H1 (cell line): ENCODE measurements around the gene ZSCAN16. TPM values are rescaled to one million over a fixed set of nuclear protein-coding genes. Genes with fewer than 3 reads are reported as not detected.

Experiments
- CTCF ChIA-PET: fragments of 300-600 bp; sonication (Branson Sonifier 250); formaldehyde crosslinking; loops from one replicate; lab custom pipeline; 2021; ENCODE audit not compliant: partially characterized antibody; lab: Charles Lee
- POLR2A ChIA-PET: fragments of 300-600 bp; sonication (Branson Sonifier 250); formaldehyde crosslinking; loops from one replicate; lab custom pipeline; 2021; ENCODE audit warnings: inconsistent platforms; ENCODE audit not compliant: partially characterized antibody; lab: Charles Lee
- DNase-seq, 2 experiments: peaks; one replicate each; pipeline versions ENCODE4 v3.0.0 to v3.0.0-alpha.2; 2010 to 2022; ENCODE audit warnings: low spot score in 2 of 2, low read depth in 1 of 2, mixed read lengths in 1 of 2
- FAIRE-seq: peaks from 2 replicates; lab custom pipeline; 2011; peaks lifted over from hg19 to GRCh38; lab: Jason Lieb, UNC
- H2AFZ ChIP-seq: 2 replicates; pipeline ENCODE4 v1.8.1; 2012; ENCODE audit warnings: low read length, inconsistent platforms
- H2AK5ac ChIP-seq: 2 replicates; pipeline ENCODE4 v1.6.1; 2013; ENCODE audit warnings: low read depth, low read length
- H2BK120ac ChIP-seq: replicated peaks from 2 replicates; pipeline ENCODE3; 2013; ENCODE audit warnings: low read depth, low read length, inconsistent platforms
- H2BK12ac ChIP-seq: 2 replicates; pipeline ENCODE4 v1.6.1; 2013; ENCODE audit warnings: low read depth, low read length
- H2BK15ac ChIP-seq: 2 replicates; pipeline ENCODE4 v1.6.1; 2013; ENCODE audit warnings: low read length
- H2BK20ac ChIP-seq: 2 replicates; pipeline ENCODE4 v1.6.1; 2013; ENCODE audit warnings: low read length
- H2BK5ac ChIP-seq: 2 replicates; pipeline ENCODE4 v1.6.1; 2013; ENCODE audit warnings: low read depth, low read length
- H3K14ac ChIP-seq: 2 replicates; pipeline ENCODE4 v1.6.1; 2013; ENCODE audit warnings: inconsistent platforms; ENCODE audit not compliant: insufficient read length
- H3K18ac ChIP-seq: 2 replicates; pipeline ENCODE4 v1.6.1; 2013; ENCODE audit warnings: low read length; ENCODE audit errors: extremely low read depth
- H3K23ac ChIP-seq: 2 replicates; pipeline ENCODE4 v1.6.1; 2013; ENCODE audit warnings: inconsistent platforms; ENCODE audit not compliant: insufficient read length
- H3K23me2 ChIP-seq: 2 replicates; pipeline ENCODE4 v1.6.1; 2013; ENCODE audit warnings: low read depth, low read length
- H3K27ac ChIP-seq: 2 replicates; pipeline ENCODE4 v1.6.1; 2011; ENCODE audit warnings: low read depth, low read length, inconsistent platforms
- H3K27me3 ChIP-seq, 4 experiments: replicated peaks in 1 of 4; 1 replicate in 1 of 4; 2 replicates in 3 of 4; pipeline versions ENCODE4 v1.6.1 to v1.8.1; 2011 to 2013; ENCODE audit warnings: low read length in 3 of 4, mild to moderate bottlenecking in 3 of 4, inconsistent platforms in 2 of 4, mixed read lengths in 2 of 4, moderate library complexity in 1 of 4; ENCODE audit not compliant: control insufficient read depth in 3 of 4, insufficient read depth in 3 of 4; ENCODE audit errors: extremely low read depth in 1 of 4
- H3K36me3 ChIP-seq, 4 experiments: 2 replicates each; pipeline versions ENCODE4 v1.6.1 to v1.8.1; 2011 to 2013; ENCODE audit warnings: mild to moderate bottlenecking in 4 of 4, low read length in 3 of 4, moderate library complexity in 2 of 4, control low read depth in 1 of 4, inconsistent platforms in 1 of 4; ENCODE audit not compliant: insufficient read depth in 4 of 4, control insufficient read depth in 2 of 4
- H3K4ac ChIP-seq: replicated peaks from 2 replicates; pipeline ENCODE3; 2013; ENCODE audit warnings: low read length, low read depth, mixed read lengths, inconsistent platforms; ENCODE audit not compliant: insufficient read length
- H3K4me1 ChIP-seq, 4 experiments: replicated peaks in 1 of 4; 1 replicate in 1 of 4; 2 replicates in 3 of 4; pipeline versions ENCODE4 v1.6.1 to v1.8.1; 2011 to 2013; ENCODE audit warnings: low read length in 3 of 4, inconsistent platforms in 2 of 4, mixed read lengths in 1 of 4; ENCODE audit not compliant: insufficient read depth in 4 of 4, control insufficient read depth in 3 of 4
- H3K4me2 ChIP-seq, 2 experiments: 2 replicates each; pipeline versions ENCODE4 v1.6.1 to v1.8.1; 2011 to 2013; ENCODE audit warnings: low read depth in 2 of 2, low read length in 2 of 2, control low read depth in 1 of 2, inconsistent platforms in 1 of 2, mild to moderate bottlenecking in 1 of 2; ENCODE audit not compliant: insufficient read depth in 1 of 2
- H3K4me3 ChIP-seq, 4 experiments: fragments of 200-600, 300-600 bp in 1 of 4; sonication (generic), shearing (Covaris generic), sonication (Bioruptor Twin) in 1 of 4; 2 replicates each; pipeline versions ENCODE4 v1.5.1 to v1.8.1; 2011 to 2016; ENCODE audit warnings: low read length in 4 of 4, low read depth in 3 of 4, control low read depth in 2 of 4, inconsistent platforms in 2 of 4, mild to moderate bottlenecking in 2 of 4, mixed read lengths in 1 of 4, moderate library complexity in 1 of 4; ENCODE audit not compliant: insufficient read depth in 2 of 4; ENCODE audit errors: extremely low read depth in 1 of 4
- H3K56ac ChIP-seq: replicated peaks from 2 replicates; pipeline ENCODE3; 2013; ENCODE audit warnings: low read depth, mild to moderate bottlenecking, mixed read lengths, low read length, inconsistent platforms; ENCODE audit not compliant: insufficient read length
- H3K79me1 ChIP-seq: 2 replicates; pipeline ENCODE4 v1.6.1; 2013; ENCODE audit warnings: low read depth, low read length, control low read depth
- H3K79me2 ChIP-seq, 2 experiments: 2 replicates each; pipeline versions ENCODE4 v1.6.1 to v1.8.1; 2012 to 2013; ENCODE audit warnings: low read length in 2 of 2, mild to moderate bottlenecking in 2 of 2, inconsistent platforms in 1 of 2; ENCODE audit not compliant: insufficient read depth in 2 of 2, control insufficient read depth in 1 of 2
- H3K9ac ChIP-seq, 4 experiments: replicated peaks in 1 of 4; 1 replicate in 1 of 4; 2 replicates in 3 of 4; pipeline versions ENCODE4 v1.6.1 to v1.8.1; 2011 to 2013; ENCODE audit warnings: low read depth in 3 of 4, low read length in 3 of 4, control low read depth in 2 of 4, mild to moderate bottlenecking in 2 of 4, moderate library complexity in 2 of 4, inconsistent platforms in 1 of 4; ENCODE audit errors: extremely low read depth in 1 of 4
- H3K9me3 ChIP-seq, 2 experiments: 2 replicates each; pipeline versions ENCODE4 v1.6.1 to v1.8.1; 2012 to 2013; ENCODE audit warnings: mild to moderate bottlenecking in 2 of 2, moderate library complexity in 2 of 2, control low read depth in 1 of 2, inconsistent platforms in 1 of 2, low read depth in 1 of 2, low read length in 1 of 2, mixed read lengths in 1 of 2; ENCODE audit not compliant: insufficient read depth in 2 of 2
- H4K20me1 ChIP-seq, 2 experiments: replicated peaks in 1 of 2; 2 replicates each; pipeline versions ENCODE3 to v1.8.1; 2011 to 2013; ENCODE audit warnings: inconsistent platforms in 2 of 2, low read length in 2 of 2, mild to moderate bottlenecking in 1 of 2; ENCODE audit not compliant: insufficient read depth in 2 of 2, control insufficient read depth in 1 of 2
- H4K5ac ChIP-seq: 2 replicates; pipeline ENCODE4 v1.6.1; 2013; ENCODE audit warnings: low read length, low read depth, mixed read lengths, inconsistent platforms; ENCODE audit not compliant: insufficient read length
- H4K8ac ChIP-seq: 2 replicates; pipeline ENCODE4 v1.8.0; 2013; ENCODE audit warnings: mild to moderate bottlenecking, moderate library complexity, low read length, inconsistent platforms; ENCODE audit not compliant: insufficient read depth; ENCODE audit errors: extremely low read depth
- H4K91ac ChIP-seq: replicated peaks from 2 replicates; pipeline ENCODE3; 2013; ENCODE audit warnings: low read length, mixed read lengths, inconsistent platforms; ENCODE audit not compliant: insufficient read length
- BACH1 ChIP-seq: IDR thresholded peaks from 2 replicates; pipeline ENCODE4 v1.6.1; 2012; ENCODE audit warnings: low read length, improper control_type of control experiment
- BRCA1 ChIP-seq: IDR thresholded peaks from 2 replicates; pipeline ENCODE4 v1.6.1; 2012; ENCODE audit warnings: low read depth, low read length, improper control_type of control experiment
- CEBPB ChIP-seq: IDR thresholded peaks from 2 replicates; pipeline ENCODE4 v1.6.1; 2012; ENCODE audit warnings: low read depth, low read length
- EZH2 ChIP-seq: fragments of 200-600 bp; sonication (generic); IDR thresholded peaks from 2 replicates; pipeline ENCODE4 v1.7.1; 2012; ENCODE audit warnings: low read depth, mild to moderate bottlenecking, moderate library complexity, low read length, inconsistent platforms; ENCODE audit not compliant: severe bottlenecking
- JUND ChIP-seq: IDR thresholded peaks from 2 replicates; pipeline ENCODE4 v1.6.1; 2011; ENCODE audit warnings: mild to moderate bottlenecking, improper control_type of control experiment, low read length
- PHF8 ChIP-seq: fragments of 200-600 bp; sonication (generic); conservative IDR thresholded peaks from 2 replicates; pipeline ENCODE4 v1.7.1; 2012; ENCODE audit warnings: low read depth, mild to moderate bottlenecking, inconsistent platforms, low read length, moderate library complexity
- POLR2AphosphoS5 ChIP-seq: IDR thresholded peaks from 2 replicates; pipeline ENCODE4 v1.6.1; 2011; ENCODE audit warnings: low read depth, low read length
- RNF2 ChIP-seq: fragments of 200-900, 300-1000 bp; sonication (generic); IDR thresholded peaks from 2 replicates; pipeline ENCODE4 v1.7.1; 2016; ENCODE audit warnings: borderline replicate concordance, low read depth, mild to moderate bottlenecking, antibody characterized with exemption, low read length; ENCODE audit not compliant: poor library complexity, severe bottlenecking; ENCODE audit errors: missing control alignments
- SIN3A ChIP-seq, 2 experiments: IDR thresholded peaks in 1 of 2; conservative IDR thresholded peaks in 1 of 2; 2 replicates each; pipeline ENCODE4 v1.6.1; 2011 to 2012; ENCODE audit warnings: low read length in 2 of 2, improper control_type of control experiment in 1 of 2, low read depth in 1 of 2, mild to moderate bottlenecking in 1 of 2
- SP4 ChIP-seq: IDR thresholded peaks from 2 replicates; pipeline ENCODE4 v1.6.1; 2012; ENCODE audit warnings: low read length, inconsistent platforms
- TAF7 ChIP-seq: optimal IDR thresholded peaks from 2 replicates; pipeline ENCODE3; 2011; ENCODE audit warnings: low read depth, mild to moderate bottlenecking, inconsistent platforms, low read length, moderate library complexity, borderline replicate concordance
- TEAD4 ChIP-seq: IDR thresholded peaks from 2 replicates; pipeline ENCODE4 v1.6.1; 2012; ENCODE audit warnings: low read depth, low read length, inconsistent platforms, mixed read lengths
- YY1 ChIP-seq: IDR thresholded peaks from 2 replicates; pipeline ENCODE4 v1.6.1; 2011; ENCODE audit warnings: low read depth, mild to moderate bottlenecking, low read length
- WGBS, 2 experiments: shearing (Covaris generic) in 1 of 2; methylation state at CpG; one replicate each; pipeline versions ENCODE4 v1.1.6 to v1.1.7; 2013 to 2015; ENCODE audit warnings: low lambda C conversion rate in 2 of 2, mixed read lengths in 2 of 2, inconsistent platforms in 1 of 2, low coverage in 1 of 2, missing lambda C conversion rate in 1 of 2; ENCODE audit not compliant: insufficient replicate concordance in 2 of 2, insufficient coverage in 1 of 2, insufficient read length in 1 of 2; ENCODE audit errors: extremely low coverage in 1 of 2, missing lambda C conversion rate in 1 of 2; 5-methylcytosine and 5-hydroxymethylcytosine counted together
- polyA plus RNA-seq, 7 experiments: library from polyadenylated mRNA; depleted of rRNA in 3 of 7; stranded (reverse) in 5 of 7; unstranded in 2 of 7; fragments of >200 nt in 5 of 7; fragments of 200-250 nt in 2 of 7; gene quantifications; 1 replicate in 5 of 7; 2 replicates in 1 of 7; 4 replicates in 1 of 7; pipeline versions ENCODE4 v1.2.1 to v1.2.3, GENCODE V29; 2011 to 2013; ENCODE audit warnings: missing spikeins in 2 of 7, mixed read lengths in 2 of 7
- total RNA-seq: library from RNA; stranded (reverse); fragmentation: NEBNext Ultra II Directional; extraction: Animal tissue kit (Norgen Biotek cat#: 25700); gene quantifications from 2 replicates; pipeline ENCODE4 v1.2.1, GENCODE V29; 2021

Gene ZSCAN16
- total and polyA plus RNA-seq, 2 of the 8 experiments (the other 6 are each of a cell fraction or from before 2014, with no cell fraction given), result 3.6 to 9.4 TPM

- Histone ChIP-seq H3K27me3 (no peaks in the 10 kb centered on the region), H3K4me3 (no peak overlapping the region), H3K4me2 (no peak overlapping the region), H3K14ac (no peak overlapping the region), H3K79me1 (no peaks in the 10 kb centered on the region), H2BK120ac (no peak overlapping the region), H3K4ac (no peak overlapping the region), H4K20me1 (no peaks in the 10 kb centered on the region), H3K79me2 (no peaks in the 10 kb centered on the region), H3K23ac (no peak overlapping the region), H2BK12ac (no peak overlapping the region), H3K56ac (no peak overlapping the region), H2BK20ac (no peak overlapping the region), H3K27ac (no peak overlapping the region), H2AFZ (no peak overlapping the region), H4K91ac (no peak overlapping the region), H2BK15ac (no peak overlapping the region), H3K36me3 (peaks cover 14 to 68% (median 41%) of the 10 kb centered on the region in 4 experiments; a peak in 7 of 8 replicates), H3K9me3 (peaks cover 35 to 37% of the 10 kb centered on the region in 2 experiments), H3K18ac (no peak overlapping the region), H3K9ac (no peak overlapping the region), H4K8ac (no peak overlapping the region), H4K5ac (no peak overlapping the region), H2BK5ac (no peak overlapping the region), H3K23me2 (no peaks in the 10 kb centered on the region), H2AK5ac (no peak overlapping the region), H3K4me1 (no peaks in the 10 kb centered on the region)
- DNase-seq (no peak), FAIRE-seq (no peak)
- CTCF ChIA-PET, result interaction anchor here (1.0 kb wide), 1 partner anchor 15 kb away, joined by 3 read pairs; no protein-coding TSS in a partner anchor
- TF ChIP-seq JUND (no peak), TAF7 (no peak), EZH2 (no peak), RNF2 (no peak), TEAD4 (no peak), BACH1 (no peak), PHF8 (no peak), YY1 (no peak), SP4 (no peak), CEBPB (no peak), POLR2AphosphoS5 (no peak), SIN3A (conservative IDR thresholded peaks at IDR 0.05 in 1 of 2, IDR thresholded peaks at IDR 0.05 in 1 of 2; ENCODE audit: low read depth in 1 of 2, low read length in 2 of 2) (no peak), BRCA1 (no peak)
- WGBS, 2 experiments, result 89% methylated on average over 5 of the region's 5 CpGs; no CpG with 5 or more reads in 1 of the 2 experiments
- POLR2A ChIA-PET, result interaction anchor here (0.8 to 1.3 kb wide), 6 partner anchors 8 to 453 kb away, joined by 3 read pairs; no protein-coding TSS in a partner anchor
Measured at GRCh38 chr6:28089054-28089453, 35.4 kb upstream of the ZSCAN16 start.
